Vagina (tissue), 2 donors: ENCODE results near the gene ST6GALNAC3.

Experiments used
- POLR2A ChIP-seq, 2 donors: fragments of 450-650 bp; IDR thresholded peaks; one replicate each; pipeline ENCODE4 v1.6.1; 2017; ENCODE audit warnings: antibody characterized with exemption in 2 of 2, mild to moderate bottlenecking in 2 of 2, moderate library complexity in 2 of 2
- POLR2AphosphoS5 ChIP-seq, 2 donors: sonication (generic); formaldehyde crosslinking; IDR thresholded peaks; one replicate each; pipeline ENCODE4 v1.9.0; 2017; ENCODE audit warnings: antibody characterized with exemption in 2 of 2, mild to moderate bottlenecking in 2 of 2, low read depth in 1 of 2; ENCODE audit not compliant: insufficient read depth in 1 of 2
- TF ChIP-seq, protein P1 (sequence below), 3 experiments: fragments of 450-650 bp in 2 of 3; fragments of 200-600 bp in 1 of 3; sonication (generic) in 1 of 3; IDR thresholded peaks; one replicate each; pipeline ENCODE4 v1.5.1; 2017 to 2019; ENCODE audit warnings: antibody characterized with exemption in 3 of 3, mild to moderate bottlenecking in 2 of 3, moderate library complexity in 2 of 3

DNA sequence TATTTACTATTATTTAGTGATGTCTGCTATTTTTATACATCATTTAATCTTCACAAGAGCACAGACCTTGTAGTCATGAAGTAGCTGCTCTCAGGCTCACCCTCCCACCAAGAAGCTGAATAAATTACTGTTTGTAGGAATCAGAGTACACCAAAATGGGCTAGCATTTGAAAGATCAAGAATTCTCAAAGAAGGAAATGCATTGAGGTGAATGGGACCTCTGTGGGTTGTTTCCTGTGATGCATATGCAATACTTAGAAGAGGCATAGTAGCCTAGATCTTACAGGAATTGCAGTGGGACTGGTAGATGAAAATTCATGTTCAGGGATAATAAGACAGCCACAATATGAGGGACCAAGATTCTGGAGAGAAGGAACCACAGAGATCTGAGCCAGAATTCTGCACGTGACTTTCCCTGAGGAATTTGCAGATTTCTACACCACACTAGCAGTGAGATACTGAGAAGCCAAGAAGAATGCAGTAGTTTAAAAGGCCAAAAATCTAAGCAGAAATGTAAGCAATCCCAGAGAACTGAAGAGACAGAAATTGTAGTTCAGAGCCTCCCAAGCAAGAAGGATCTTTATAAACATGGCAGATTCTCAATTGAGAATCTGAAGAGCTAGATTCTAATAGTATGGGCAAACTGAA lies 307.0 kb downstream of the ST6GALNAC3 start:
- TF ChIP-seq POLR2A (IDR thresholded peaks at IDR 0.05), result no peak
- TF ChIP-seq, protein P1, sequence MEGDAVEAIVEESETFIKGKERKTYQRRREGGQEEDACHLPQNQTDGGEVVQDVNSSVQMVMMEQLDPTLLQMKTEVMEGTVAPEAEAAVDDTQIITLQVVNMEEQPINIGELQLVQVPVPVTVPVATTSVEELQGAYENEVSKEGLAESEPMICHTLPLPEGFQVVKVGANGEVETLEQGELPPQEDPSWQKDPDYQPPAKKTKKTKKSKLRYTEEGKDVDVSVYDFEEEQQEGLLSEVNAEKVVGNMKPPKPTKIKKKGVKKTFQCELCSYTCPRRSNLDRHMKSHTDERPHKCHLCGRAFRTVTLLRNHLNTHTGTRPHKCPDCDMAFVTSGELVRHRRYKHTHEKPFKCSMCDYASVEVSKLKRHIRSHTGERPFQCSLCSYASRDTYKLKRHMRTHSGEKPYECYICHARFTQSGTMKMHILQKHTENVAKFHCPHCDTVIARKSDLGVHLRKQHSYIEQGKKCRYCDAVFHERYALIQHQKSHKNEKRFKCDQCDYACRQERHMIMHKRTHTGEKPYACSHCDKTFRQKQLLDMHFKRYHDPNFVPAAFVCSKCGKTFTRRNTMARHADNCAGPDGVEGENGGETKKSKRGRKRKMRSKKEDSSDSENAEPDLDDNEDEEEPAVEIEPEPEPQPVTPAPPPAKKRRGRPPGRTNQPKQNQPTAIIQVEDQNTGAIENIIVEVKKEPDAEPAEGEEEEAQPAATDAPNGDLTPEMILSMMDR (IDR thresholded peaks at IDR 0.05), result no peak
- TF ChIP-seq POLR2AphosphoS5 (IDR thresholded peaks at IDR 0.05; ENCODE audit: insufficient read depth in 1 of 2, low read depth in 1 of 2), result no peak
